GM18907 (cell line): ENCODE measurements around the gene MYO6.

Source experiments
- ATAC-seq: cut with Tn5 transposase; IDR thresholded peaks from one replicate; pipeline ENCODE4 v1.9.1; 2021; ENCODE audit warnings: mild to moderate bottlenecking, moderate library complexity; ENCODE audit not compliant: unreplicated experiment

The MYO6 gene

DNA sequence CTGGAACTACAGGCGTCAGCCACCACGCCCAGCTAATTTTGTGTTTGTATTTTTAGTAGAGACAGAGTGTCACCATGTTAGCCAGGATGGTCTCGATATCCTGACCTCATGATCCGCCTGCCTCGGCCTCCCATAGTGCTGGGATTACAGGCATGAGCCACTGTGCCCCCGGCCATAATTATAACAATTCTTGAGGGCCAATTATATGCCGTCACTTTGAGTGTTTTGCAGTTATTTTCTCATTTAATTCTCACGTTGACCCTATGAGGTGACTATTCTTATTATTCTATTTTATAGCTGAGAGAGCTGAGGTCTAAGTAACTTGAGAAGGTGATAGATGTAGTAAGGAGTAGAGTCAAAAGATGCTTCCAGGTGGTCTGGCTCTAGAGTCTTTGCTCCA lies 13.0 kb downstream of the MYO6 start:
- ATAC-seq, result no peak

DNA sequence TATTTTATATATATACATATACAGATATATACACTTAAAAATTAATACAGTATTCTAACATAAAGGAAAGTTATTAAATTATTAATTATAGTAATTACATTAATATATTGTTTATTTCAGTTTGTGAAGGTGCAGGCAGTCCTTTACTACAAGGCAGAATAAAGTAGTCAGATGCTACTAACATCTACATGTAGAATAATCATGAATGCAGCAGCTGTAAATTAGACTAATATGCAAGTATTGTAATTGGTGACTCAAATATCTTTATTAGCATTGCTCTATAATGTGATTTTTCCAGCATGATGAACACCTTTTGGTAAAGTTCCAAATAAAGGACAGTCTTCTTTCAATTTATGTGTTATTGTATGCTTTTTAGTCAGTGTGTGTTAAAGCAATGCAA lies 17.3 kb downstream of the MYO6 start:
- no peak for ATAC-seq

DNA sequence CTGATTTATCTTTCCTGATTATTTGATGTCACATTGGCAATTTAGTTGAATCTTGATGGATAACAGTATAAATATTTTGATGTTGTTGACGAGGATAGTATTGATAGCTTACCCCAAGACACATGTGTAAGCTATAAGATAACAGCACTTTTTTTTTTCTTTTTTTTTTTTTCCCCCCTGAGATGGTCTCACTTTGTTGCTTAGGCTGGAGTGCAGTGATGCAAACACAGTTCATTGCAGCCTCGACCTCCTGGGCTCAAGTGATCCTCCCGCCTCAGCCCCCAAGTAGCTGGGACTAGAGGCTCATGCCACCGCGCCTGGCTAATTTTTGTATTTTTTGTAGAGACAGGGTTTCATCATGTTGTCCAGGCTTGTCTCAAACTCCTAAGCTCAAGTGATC lies 21.8 kb downstream of the MYO6 start:
- ATAC-seq, result no peak

DNA sequence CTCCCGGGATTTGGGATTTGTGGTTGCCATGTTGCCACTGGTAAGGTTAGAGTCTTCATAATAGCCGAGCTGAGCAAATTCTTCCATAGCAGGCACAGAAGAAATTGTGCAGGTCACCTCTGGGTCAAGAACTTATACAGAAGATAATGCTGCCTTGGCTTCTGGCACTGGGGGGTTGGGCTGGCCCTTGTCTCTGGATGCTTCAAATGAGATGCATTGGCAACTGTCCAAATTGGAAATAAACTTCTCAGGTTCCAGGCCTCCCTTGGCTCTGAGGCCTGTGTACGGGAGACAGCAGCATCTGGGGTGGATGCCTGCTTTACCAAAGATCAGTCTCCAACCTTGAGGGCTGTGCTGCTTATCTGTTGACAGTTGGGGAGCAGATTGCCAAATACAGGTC lies 26.2 kb downstream of the MYO6 start:
- no peak for ATAC-seq

DNA sequence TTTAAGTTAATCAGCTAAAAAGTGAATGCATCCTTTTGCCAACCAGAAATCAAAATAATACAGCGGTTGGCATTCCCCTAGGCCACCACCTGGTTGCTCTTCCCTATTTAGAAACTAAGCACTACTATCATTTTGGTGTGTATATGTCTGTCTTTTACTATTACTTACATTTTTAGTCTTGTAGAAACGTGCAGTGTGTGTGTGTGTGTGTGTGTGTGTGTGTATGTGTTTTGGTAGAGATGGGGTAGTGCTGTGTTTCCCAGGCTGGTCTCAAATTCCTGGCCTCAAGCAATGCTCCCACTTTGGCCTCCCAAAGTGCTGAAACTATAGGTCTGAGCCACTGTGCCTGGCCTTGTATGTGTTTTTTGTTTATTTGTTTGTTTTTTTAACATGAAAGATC lies 27.4 kb downstream of the MYO6 start:
- no peak for ATAC-seq

DNA sequence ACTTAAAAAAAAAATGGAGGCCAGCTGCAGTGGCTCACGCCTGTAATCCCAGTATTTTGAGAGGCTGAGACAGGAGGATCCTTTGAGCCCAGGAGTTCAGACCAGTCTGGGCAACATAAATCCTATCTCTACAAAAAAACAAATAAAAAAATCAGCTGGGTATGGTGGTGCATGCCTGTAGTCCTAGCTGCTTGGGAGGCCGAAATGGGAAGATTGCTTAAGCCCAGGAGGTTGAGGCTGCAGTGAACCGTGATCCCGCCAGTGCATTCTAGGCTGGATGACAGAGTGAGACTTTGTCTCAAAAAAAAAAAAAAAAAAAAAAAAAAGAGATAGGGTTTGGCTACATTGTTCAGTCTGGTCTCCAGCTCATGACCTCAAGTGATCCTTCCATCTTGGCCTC lies 29.7 kb downstream of the MYO6 start:
- no peak for ATAC-seq

DNA sequence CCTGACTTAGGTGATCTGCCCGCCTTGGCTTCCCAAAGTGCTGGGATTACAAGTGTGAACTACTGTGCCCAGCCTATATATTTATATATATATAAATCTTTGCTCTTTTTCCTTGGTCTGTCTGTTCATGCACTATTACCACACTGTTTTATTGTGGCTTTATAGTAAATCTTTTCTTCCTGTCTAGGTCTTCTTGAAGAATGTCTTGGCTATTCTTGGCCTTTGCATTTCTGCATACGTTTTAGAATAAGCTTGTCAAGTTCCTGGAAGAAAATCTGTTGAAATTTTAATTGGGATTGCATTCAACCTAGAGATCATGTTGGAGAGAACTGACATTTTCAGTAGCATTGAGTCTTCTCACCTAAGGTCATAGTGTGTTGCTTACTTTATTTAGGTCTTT lies 37.1 kb downstream of the MYO6 start:
- ATAC-seq, result no peak

DNA sequence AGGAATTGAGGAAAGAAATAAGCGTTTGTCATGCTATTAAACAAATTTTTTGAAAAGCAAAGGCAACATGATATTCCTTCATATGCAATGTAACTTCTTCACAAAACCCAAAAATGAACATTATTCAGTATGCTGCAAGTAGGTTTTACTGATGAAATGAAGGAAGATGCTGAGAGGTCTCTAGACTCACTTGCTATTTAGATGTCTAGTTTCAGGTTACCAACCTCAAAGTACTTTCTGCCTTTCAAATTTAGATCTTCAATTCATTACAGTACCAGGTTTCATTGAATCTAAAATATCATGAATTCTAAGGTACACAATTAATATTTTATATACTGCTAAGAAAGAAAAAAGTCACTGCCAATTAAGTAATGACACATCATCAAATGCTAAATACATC lies 39.9 kb downstream of the MYO6 start:
- no peak for ATAC-seq

DNA sequence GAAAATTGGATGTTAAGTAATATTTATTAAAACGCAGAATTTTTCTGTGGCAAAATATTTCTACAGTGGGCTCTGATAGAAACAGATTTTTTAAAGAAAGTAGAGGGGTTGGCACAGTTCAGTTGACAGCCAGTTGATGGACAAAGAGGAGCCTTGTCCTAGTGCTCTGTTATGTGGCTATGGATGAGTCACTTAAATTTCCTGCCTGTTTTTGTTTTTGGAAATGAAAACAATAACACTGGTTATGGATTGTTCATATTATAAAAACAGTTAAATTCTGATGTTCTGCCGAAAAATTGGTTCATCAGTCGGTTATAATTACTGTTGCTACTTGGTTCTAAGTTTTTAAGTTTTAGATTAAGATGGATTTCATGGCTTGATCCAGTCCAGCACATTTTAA lies 42.8 kb downstream of the MYO6 start:
- ATAC-seq, result no peak

DNA sequence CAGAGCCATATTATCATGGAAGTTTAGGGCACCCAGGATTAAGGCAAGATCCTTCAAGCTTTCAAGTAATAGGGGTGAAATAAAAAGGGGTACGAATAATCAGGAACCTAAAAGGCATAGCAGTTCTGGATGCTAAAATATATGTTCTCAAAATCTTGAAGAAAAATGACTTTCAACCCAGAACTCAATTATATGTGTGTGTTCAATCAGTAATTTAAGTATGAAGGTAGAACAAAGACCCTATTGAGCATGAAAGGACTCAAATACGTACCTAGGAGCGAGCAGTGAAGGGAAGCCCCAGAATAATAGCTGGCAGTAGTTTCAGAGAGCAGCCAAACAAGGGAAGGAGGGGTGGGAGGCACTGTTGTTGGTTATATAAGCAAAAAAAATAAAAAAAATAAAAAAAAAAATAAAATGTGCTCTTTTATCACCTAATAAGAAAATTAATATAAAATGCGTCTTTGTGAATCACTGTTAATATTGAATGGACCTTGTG lies 45.4 kb downstream of the MYO6 start:
- ATAC-seq, result no peak

DNA sequence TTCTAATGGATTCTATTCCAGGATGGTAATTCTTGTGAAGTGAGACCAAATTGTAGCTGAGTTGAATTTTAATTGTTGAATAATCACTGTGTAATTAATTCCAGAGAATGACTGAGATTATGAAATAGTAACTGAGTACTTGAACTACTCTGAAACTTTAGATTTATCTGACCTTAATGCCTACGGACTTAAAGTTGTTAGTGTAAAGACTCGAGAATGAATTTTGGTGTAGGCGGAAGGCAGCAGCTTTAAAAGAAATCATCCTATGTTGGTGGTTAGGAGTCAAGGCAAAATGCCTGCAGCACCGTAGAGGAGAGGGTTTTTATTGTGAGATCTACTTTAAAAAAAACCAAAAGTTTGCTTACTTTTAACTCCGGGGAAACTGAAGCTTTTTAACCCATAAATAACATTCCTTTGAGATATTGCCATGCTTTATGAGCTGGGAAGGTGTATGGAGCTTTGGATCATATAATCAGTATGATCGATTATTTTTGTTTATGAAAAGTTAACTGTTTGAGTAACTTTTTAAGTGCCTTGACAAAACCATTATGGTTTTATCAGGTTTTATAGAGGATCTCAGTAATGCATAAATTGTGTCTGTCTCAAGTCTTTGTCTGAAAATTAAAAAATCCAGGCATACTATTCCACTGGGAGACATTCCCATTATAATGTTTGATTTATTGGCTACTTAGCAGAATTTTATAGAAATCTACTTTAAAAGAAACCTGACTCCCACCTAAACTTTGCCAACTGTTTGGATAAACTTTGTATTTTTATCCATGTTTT lies 46.1 kb downstream of the MYO6 start:
- ATAC-seq, result no peak

DNA sequence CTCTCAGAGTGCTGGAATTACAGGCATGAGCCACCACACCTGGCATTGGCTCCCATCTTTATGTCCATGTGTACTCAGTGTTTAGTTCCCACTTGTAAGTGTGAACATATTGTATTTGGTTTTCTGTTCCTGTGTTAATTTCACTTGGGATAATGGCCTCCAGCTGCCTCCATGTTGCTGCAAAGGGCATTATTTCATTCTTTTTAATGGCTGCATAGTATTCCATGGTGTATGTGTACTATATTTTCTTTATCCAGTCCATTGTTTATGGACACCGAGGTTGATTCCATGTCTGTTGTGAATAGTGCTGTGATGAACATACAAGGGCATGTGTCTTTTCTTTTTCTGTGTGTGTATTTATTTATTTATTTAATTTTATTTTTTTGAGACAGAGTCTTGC lies 47.7 kb downstream of the MYO6 start:
- ATAC-seq, result no peak

DNA sequence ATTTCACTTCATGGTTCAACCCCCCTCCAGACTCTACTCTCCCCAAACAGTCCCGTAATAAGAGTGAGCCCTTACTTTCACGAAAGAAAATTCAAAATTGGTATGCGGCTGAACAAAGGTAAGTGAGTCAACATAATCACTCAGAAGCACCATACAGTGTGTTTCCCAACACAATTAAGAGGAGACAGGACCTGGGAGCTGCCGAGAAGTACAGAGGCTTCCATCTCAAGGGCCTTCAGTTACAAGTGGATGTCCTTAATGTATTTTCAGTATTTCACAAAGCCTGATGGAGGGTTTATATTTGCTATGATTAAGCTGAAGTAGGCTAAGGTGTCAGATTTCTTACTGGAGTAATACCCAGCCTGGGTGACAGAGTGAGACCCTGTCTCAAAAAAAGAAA lies 51.1 kb downstream of the MYO6 start:
- no peak for ATAC-seq

DNA sequence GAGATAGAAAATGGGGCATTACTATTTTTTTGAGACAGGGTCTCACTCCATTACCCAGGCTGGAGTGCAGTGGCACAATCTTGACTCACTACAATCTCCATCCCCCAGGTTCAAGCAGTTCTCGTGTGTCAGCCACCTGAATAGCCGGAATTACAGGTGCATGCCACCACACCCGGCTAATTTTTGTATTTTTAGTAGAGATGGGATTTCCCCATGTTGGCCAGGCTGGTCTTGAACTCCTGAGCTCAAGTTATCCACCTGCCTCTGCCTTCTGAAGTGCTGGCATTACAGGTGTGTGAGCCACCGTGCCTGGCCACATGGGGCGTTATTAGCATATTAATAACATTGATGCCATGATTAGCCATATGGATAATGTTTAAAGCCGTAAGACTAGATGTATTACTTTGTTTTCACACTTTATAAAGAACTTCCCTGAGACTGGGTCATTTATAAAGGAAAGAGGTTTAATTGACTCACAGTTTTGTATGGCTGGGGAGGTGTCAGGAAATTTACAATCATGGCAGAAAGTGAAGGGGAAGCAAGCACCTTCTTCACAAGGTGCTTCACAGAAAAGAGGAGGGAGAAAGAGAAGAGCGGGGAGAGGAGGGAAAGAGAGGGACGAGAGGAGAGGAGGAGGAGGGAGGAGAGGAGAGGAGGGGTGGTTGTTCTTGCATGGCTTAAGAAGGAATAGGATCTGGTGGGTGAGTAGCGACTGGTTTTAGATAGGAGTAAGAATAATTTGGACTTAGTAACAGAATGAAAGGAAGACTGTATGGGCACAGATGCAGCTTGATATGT lies 51.9 kb downstream of the MYO6 start:
- ATAC-seq, result no peak

DNA sequence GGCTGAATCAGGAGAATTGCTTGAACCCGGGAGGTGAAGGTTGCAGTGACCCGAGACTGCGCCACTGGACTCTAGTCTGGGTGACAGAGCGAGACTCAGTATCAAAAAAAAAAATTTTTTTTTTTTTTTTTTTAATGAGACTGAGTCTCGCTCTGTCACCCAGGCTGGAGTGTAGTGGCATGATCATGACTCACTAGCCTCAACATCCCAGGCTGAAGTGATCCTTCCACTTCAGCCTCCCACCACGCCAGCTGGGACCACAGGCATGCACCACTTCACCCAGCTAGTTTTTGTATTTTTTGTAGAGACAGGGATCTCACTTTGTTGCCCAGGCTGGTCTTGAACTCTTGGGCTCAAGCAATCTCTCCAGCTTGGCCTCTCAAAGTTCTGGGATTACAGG lies 53.3 kb downstream of the MYO6 start:
- no peak for ATAC-seq

DNA sequence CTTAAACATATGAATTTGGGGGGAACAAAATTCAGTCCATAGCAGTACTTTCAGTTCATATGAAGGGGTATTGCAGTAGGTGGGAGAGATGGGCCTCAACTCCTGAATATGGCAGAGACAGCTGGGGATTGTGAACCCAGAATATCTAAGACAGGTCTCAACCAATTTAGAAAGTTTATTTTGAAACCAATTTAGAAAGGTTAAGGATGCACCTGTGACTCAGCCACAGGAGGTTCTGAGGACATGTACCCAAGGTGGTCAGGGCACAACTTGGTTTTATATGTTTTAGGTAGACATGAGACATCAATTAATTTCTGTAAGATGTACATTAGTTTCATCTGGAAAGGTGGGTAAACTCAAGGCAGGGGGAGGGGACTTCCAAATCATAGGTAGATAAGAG lies 59.5 kb downstream of the MYO6 start:
- no peak for ATAC-seq

DNA sequence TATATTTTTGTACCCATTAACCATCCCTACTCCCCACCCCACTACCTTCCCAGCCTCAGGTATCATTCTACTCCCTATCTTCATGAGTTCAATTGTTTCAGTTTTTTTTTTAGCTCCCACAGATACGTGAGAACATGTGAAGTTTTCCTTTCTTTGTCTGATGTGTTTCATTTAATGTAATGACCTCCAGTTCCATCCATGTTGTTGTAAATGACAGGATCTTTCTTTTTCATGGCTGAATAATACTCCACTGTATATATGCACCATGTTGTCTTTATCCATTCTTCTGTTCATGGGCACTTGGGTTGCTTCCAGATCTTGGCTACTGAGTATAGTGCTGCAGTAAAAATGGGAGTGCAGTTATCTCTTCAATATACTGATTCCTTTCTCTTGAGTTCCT lies 63.5 kb downstream of the MYO6 start:
- ATAC-seq, result no peak

DNA sequence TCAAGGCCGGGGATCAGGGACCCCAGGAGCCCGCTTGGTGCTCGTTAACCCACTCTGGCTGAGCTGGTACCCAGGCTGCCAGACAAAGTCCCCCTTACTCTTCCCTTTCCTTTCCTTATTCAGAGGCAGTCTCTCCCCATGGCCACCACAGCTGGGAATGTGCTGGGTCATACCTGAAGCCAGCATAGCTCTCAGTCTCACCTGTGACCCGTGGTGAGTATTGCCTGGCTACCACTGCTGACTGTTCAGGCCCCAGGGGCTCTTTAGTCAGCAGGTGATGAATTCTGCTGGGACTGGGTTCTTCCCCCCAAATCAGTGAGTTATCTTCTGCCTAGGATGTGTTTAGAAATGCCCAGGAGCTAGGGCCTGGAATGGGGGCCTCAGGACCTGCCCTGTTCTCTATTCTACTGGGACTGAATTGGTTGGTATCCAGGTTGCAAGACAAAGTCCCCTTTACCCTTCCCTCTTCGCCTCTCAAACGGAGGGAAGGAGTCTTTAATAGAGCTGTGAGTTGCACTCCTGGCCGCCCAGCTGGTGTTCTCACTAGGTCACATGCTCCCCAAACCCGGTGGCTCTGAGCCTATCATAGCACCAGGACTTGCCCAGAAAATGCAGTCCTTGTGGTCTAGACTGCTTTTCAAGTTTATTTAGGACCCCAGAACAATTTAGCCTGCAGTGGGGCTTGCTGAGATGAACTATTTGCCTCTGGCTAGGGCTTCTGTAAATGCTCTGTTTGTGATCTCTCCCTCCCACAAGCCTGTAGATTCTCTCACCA lies 64.6 kb downstream of the MYO6 start:
- no peak for ATAC-seq

DNA sequence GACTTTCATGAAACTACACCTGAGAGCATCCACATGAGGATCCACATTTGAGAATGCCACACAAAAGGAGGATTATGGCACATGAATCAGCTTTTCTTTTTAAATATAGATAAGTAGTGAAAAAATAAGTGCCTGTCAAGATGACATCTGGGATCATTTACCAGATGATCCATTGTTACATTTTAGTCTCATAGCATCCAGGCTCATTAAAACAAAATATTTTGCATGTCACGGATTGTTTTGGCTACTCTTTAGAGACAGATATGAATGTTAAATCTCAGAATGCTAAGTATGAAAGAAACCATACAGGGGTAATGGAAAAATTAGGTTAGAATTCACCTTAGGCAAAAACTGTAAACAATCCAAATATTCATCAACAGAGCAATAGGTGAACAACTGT lies 66.7 kb downstream of the MYO6 start:
- ATAC-seq, result no peak

DNA sequence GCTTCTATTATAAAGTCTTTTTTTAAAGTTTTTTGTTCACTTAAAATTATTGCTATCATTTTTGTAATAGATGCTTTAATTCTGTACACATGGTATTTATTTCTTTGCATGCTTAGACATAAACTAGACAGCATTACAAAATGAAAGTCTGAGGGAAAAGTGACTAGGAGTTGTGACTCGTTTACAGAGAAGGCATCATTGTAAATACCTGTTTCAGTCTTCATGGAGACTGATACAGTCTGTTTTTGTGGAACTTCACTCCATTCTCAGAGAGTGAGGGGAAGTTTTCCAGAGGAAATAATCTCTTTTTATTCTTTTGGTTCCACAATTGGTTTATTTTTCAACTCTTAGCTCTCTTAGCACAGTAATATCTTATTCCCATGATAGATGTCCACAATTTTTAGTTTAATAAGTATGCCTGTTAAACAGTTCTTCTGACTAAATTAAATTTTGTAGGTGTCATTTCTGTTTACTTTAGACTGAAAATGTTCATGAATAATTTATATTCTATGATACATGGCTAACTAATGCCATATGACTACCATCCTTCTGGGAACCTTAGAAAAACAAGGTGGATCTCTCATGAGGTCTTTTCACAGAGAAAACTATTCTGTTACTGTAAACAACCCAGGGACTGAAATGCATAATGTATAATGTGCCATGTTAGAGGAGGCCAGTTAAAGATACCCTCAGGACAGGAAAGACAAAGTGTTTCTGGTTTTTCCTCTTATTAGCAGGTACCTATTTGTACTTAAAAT lies 69.2 kb downstream of the MYO6 start:
- ATAC-seq, result no peak
